ENCODE results near the gene FBF1.

DNA sequence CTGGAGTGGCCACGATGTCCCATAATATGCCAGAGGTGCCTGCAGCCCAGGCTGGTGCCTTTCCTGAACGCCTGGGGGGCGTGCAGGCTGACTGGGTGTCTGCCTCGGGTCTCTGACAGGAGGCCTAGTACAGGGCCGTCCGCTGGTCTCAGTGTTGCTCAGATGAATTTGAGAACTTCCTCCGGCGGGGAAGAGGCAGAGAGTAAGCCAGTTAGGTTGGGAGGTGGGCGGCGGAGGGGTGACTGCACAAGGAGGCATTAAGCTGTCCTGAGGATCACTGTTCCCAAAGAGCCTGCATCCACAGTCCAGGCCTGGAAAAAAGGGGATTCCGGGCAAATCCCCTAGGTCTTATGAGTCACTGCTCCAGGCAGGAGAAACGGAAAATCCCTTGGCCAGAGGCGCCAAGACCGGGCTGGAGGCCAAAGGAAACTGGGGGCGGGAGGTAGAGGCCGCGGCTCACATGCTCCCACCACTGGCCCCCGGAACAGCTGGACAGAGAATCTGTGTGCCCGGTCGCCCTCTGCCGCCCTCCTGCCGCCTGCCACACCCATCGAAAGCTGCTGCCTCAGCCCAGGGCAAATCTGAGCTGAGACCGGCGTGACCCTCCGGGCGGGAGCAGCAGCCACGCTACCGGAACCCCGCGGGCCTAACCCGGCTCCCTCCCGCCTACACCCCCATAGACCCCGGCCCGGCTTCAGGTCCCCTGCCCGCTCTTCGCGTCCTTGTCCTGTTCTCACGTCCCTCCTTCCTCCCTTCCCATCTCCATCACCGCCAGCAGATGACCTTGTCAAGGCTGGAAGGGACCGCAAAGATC is 63.7 kb downstream of the FBF1 start:
- TF ChIP-seq EP300 (IDR thresholded peaks at IDR 0.05; ENCODE audit: borderline replicate concordance in 1 of 2, low read depth in 2 of 2, low read length in 2 of 2) (no peak), POLR2A (IDR thresholded peaks at IDR 0.05; ENCODE audit: control extremely low read depth in 1 of 2, low read depth in 2 of 2, low read length in 2 of 2) (no peak)
- TF ChIP-seq, protein P1, sequence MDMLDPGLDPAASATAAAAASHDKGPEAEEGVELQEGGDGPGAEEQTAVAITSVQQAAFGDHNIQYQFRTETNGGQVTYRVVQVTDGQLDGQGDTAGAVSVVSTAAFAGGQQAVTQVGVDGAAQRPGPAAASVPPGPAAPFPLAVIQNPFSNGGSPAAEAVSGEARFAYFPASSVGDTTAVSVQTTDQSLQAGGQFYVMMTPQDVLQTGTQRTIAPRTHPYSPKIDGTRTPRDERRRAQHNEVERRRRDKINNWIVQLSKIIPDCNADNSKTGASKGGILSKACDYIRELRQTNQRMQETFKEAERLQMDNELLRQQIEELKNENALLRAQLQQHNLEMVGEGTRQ (IDR thresholded peaks at IDR 0.05; ENCODE audit: low read length), result no peak
- TF ChIP-seq, protein P2, sequence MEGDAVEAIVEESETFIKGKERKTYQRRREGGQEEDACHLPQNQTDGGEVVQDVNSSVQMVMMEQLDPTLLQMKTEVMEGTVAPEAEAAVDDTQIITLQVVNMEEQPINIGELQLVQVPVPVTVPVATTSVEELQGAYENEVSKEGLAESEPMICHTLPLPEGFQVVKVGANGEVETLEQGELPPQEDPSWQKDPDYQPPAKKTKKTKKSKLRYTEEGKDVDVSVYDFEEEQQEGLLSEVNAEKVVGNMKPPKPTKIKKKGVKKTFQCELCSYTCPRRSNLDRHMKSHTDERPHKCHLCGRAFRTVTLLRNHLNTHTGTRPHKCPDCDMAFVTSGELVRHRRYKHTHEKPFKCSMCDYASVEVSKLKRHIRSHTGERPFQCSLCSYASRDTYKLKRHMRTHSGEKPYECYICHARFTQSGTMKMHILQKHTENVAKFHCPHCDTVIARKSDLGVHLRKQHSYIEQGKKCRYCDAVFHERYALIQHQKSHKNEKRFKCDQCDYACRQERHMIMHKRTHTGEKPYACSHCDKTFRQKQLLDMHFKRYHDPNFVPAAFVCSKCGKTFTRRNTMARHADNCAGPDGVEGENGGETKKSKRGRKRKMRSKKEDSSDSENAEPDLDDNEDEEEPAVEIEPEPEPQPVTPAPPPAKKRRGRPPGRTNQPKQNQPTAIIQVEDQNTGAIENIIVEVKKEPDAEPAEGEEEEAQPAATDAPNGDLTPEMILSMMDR (IDR thresholded peaks at IDR 0.05; ENCODE audit: control extremely low read depth in 1 of 3, insufficient read depth in 1 of 3, low read depth in 1 of 3, low read length in 3 of 3), result peak in 1 of 3 experiments; percentile 8; a peak in 1 of 4 replicates
